HEK293 (cell line): ENCODE data around the gene OCSTAMP.

Source experiments
- CTCF ChIA-PET: fragments of 350-600 bp; formaldehyde crosslinking; extraction: SDS; loops from one replicate; lab custom pipeline; 2021; ENCODE audit warnings: antibody characterized with exemption; lab: Yijun Ruan, JAX
- POLR2A ChIA-PET: fragments of 300-600 bp; formaldehyde crosslinking; extraction: SDS; loops from one replicate; lab custom pipeline; 2020; ENCODE audit warnings: antibody characterized with exemption, inconsistent platforms; lab: Yijun Ruan, JAX
- H3K27ac ChIP-seq: fragments of 200-500 bp; sonication (Bioruptor generic); 2 replicates; pipeline ENCODE4 v1.5.1; 2014; ENCODE audit warnings: low read depth, low read length, control low read depth, inconsistent platforms; ENCODE audit errors: extremely low read depth
- H3K36me3 ChIP-seq, 2 experiments: fragments of 200-500 bp in 1 of 2; sonication (Bioruptor generic) in 1 of 2; 1 replicate in 1 of 2; 2 replicates in 1 of 2; pipeline ENCODE4 v1.5.1; 2014 to 2017; ENCODE audit warnings: inconsistent platforms in 2 of 2, low read length in 2 of 2; ENCODE audit not compliant: control insufficient read depth in 2 of 2, insufficient read depth in 1 of 2
- H3K4me1 ChIP-seq: fragments of 200-500 bp; sonication (Bioruptor generic); 2 replicates; pipeline ENCODE4 v1.5.1; 2014; ENCODE audit warnings: mild to moderate bottlenecking, low read length, inconsistent platforms; ENCODE audit not compliant: control insufficient read depth, insufficient read depth
- H3K4me3 ChIP-seq: 2 replicates; pipeline ENCODE4 v1.5.1; 2011; ENCODE audit warnings: low read depth, mild to moderate bottlenecking, control low read depth, low read length, moderate library complexity
- H3K9me3 ChIP-seq: fragments of 200-500 bp; sonication (Bioruptor generic); 2 replicates; pipeline ENCODE4 v1.5.1; 2014; ENCODE audit warnings: low read depth, low read length, inconsistent platforms; ENCODE audit not compliant: control insufficient read depth, insufficient read depth
- GLIS1 ChIP-seq: fragments of 450-650 bp; formaldehyde crosslinking; IDR thresholded peaks from 2 replicates; pipeline ENCODE4 v1.5.1; 2016; ENCODE audit warnings: missing biosample characterization, missing genetic modification characterization
- INSM2 ChIP-seq: fragments of 450-650 bp; formaldehyde crosslinking; IDR thresholded peaks from 2 replicates; pipeline ENCODE4 v1.5.1; 2016; ENCODE audit warnings: missing biosample characterization, missing genetic modification characterization
- MEIS1 ChIP-seq: sonication (generic); formaldehyde crosslinking; IDR thresholded peaks from 2 replicates; pipeline ENCODE4 v1.8.1; 2022; ENCODE audit warnings: missing genetic modification reagents, mild to moderate bottlenecking, borderline replicate concordance
- MZF1 ChIP-seq: fragments of 450-650 bp; formaldehyde crosslinking; IDR thresholded peaks from 2 replicates; pipeline ENCODE4 v1.5.1; 2017; ENCODE audit warnings: missing biosample characterization, missing genetic modification characterization, borderline replicate concordance
- OVOL3 ChIP-seq: fragments of 450-650 bp; formaldehyde crosslinking; IDR thresholded peaks from 2 replicates; pipeline ENCODE4 v1.5.1; 2016; ENCODE audit warnings: missing biosample characterization, missing genetic modification characterization
- ZBTB10 ChIP-seq: fragments of 450-650 bp; formaldehyde crosslinking; IDR thresholded peaks from 2 replicates; pipeline ENCODE4 v1.5.1; 2016; ENCODE audit warnings: missing biosample characterization, missing genetic modification characterization
- ZFHX2 ChIP-seq: fragments of 450-650 bp; formaldehyde crosslinking; conservative IDR thresholded peaks from 2 replicates; pipeline ENCODE4 v1.5.1; 2016; ENCODE audit warnings: missing biosample characterization, missing genetic modification characterization
- ZFP41 ChIP-seq: fragments of 450-650 bp; formaldehyde crosslinking; IDR thresholded peaks from 2 replicates; pipeline ENCODE4 v1.5.1; 2016; ENCODE audit warnings: missing biosample characterization, missing genetic modification characterization, borderline replicate concordance
- ZNF133 ChIP-seq: fragments of 450-650 bp; formaldehyde crosslinking; IDR thresholded peaks from 2 replicates; pipeline ENCODE4 v1.5.1; 2016; ENCODE audit warnings: missing biosample characterization, missing genetic modification characterization
- ZNF175 ChIP-seq: fragments of 450-650 bp; formaldehyde crosslinking; IDR thresholded peaks from 2 replicates; pipeline ENCODE4 v1.5.1; 2016; ENCODE audit warnings: missing biosample characterization, missing genetic modification characterization
- ZNF302 ChIP-seq: fragments of 450-650 bp; formaldehyde crosslinking; IDR thresholded peaks from 2 replicates; pipeline ENCODE4 v1.5.1; 2016; ENCODE audit warnings: missing biosample characterization, missing genetic modification characterization, low read depth
- ZNF341 ChIP-seq: fragments of 450-650 bp; formaldehyde crosslinking; IDR thresholded peaks from 2 replicates; pipeline ENCODE4; 2016; ENCODE audit warnings: low read depth, missing biosample characterization, missing genetic modification characterization
- ZNF350 ChIP-seq: fragments of 450-650 bp; formaldehyde crosslinking; IDR thresholded peaks from 2 replicates; pipeline ENCODE4 v1.5.0; 2017; ENCODE audit warnings: missing biosample characterization, mild to moderate bottlenecking, missing genetic modification characterization
- ZNF37A ChIP-seq: fragments of 450-650 bp; IDR thresholded peaks from 2 replicates; pipeline ENCODE4 v1.5.1; 2018; ENCODE audit warnings: missing biosample characterization, missing genetic modification characterization
- ZNF510 ChIP-seq: fragments of 450-650 bp; formaldehyde crosslinking; IDR thresholded peaks from 2 replicates; pipeline ENCODE4 v1.5.1; 2018; ENCODE audit warnings: mild to moderate bottlenecking, missing genetic modification characterization, missing biosample characterization; ENCODE audit not compliant: insufficient replicate concordance
- ZNF529 ChIP-seq: fragments of 450-650 bp; formaldehyde crosslinking; IDR thresholded peaks from 2 replicates; pipeline ENCODE4 v1.5.1; 2017; ENCODE audit warnings: missing genetic modification characterization, missing biosample characterization; ENCODE audit not compliant: insufficient replicate concordance
- ZNF600 ChIP-seq: fragments of 450-650 bp; formaldehyde crosslinking; IDR thresholded peaks from 2 replicates; pipeline ENCODE4 v1.5.1; 2016; ENCODE audit warnings: missing biosample characterization, missing genetic modification characterization
- ZNF654 ChIP-seq: fragments of 450-650 bp; formaldehyde crosslinking; IDR thresholded peaks from 2 replicates; pipeline ENCODE4 v1.5.1; 2016; ENCODE audit warnings: low read depth, missing biosample characterization, missing genetic modification characterization
- ZNF658 ChIP-seq: fragments of 450-650 bp; formaldehyde crosslinking; IDR thresholded peaks from 2 replicates; pipeline ENCODE4; 2016; ENCODE audit warnings: missing biosample characterization, missing genetic modification characterization
- ZNF692 ChIP-seq: fragments of 450-650 bp; formaldehyde crosslinking; IDR thresholded peaks from 2 replicates; pipeline ENCODE4 v1.5.1; 2016; ENCODE audit warnings: missing biosample characterization, missing genetic modification characterization
- ZNF785 ChIP-seq: fragments of 450-650 bp; formaldehyde crosslinking; IDR thresholded peaks from 2 replicates; pipeline ENCODE4 v1.5.1; 2016; ENCODE audit warnings: missing biosample characterization, missing genetic modification characterization
- TF ChIP-seq, protein P1 (sequence below): fragments of 450-650 bp; formaldehyde crosslinking; conservative IDR thresholded peaks from 2 replicates; pipeline ENCODE4 v1.5.1; 2016; ENCODE audit warnings: low read depth, missing biosample characterization, missing genetic modification characterization
- TF ChIP-seq, protein P2 (sequence below): fragments of 450-650 bp; formaldehyde crosslinking; IDR thresholded peaks from 2 replicates; pipeline ENCODE4 v1.5.1; 2016; ENCODE audit warnings: missing biosample characterization, missing genetic modification characterization

The OCSTAMP gene

GRCh38 chr20:46546298-46546697 lies 4.2 kb downstream of the OCSTAMP start:
- TF ChIP-seq ZNF37A: no peak
- TF ChIP-seq MEIS1 (CRISPR knock-in tag): no peak
- TF ChIP-seq ZNF341: no peak
- TF ChIP-seq ZNF302 (tag by site-specific recombination): no peak
- no peak for TF ChIP-seq ZNF654 (tag by site-specific recombination)
- TF ChIP-seq, protein P1, sequence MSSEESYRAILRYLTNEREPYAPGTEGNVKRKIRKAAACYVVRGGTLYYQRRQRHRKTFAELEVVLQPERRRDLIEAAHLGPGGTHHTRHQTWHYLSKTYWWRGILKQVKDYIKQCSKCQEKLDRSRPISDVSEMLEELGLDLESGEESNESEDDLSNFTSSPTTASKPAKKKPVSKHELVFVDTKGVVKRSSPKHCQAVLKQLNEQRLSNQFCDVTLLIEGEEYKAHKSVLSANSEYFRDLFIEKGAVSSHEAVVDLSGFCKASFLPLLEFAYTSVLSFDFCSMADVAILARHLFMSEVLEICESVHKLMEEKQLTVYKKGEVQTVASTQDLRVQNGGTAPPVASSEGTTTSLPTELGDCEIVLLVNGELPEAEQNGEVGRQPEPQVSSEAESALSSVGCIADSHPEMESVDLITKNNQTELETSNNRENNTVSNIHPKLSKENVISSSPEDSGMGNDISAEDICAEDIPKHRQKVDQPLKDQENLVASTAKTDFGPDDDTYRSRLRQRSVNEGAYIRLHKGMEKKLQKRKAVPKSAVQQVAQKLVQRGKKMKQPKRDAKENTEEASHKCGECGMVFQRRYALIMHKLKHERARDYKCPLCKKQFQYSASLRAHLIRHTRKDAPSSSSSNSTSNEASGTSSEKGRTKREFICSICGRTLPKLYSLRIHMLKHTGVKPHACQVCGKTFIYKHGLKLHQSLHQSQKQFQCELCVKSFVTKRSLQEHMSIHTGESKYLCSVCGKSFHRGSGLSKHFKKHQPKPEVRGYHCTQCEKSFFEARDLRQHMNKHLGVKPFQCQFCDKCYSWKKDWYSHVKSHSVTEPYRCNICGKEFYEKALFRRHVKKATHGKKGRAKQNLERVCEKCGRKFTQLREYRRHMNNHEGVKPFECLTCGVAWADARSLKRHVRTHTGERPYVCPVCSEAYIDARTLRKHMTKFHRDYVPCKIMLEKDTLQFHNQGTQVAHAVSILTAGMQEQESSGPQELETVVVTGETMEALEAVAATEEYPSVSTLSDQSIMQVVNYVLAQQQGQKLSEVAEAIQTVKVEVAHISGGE (tag by site-specific recombination): no peak
- no peak for TF ChIP-seq ZNF600
- no peak for TF ChIP-seq GLIS1
- TF ChIP-seq ZFP41 (tag by site-specific recombination): no peak
- no peak for TF ChIP-seq ZNF510 (tag by site-specific recombination)
- TF ChIP-seq ZNF133 (tag by site-specific recombination): no peak
- TF ChIP-seq ZNF658: no peak
- TF ChIP-seq OVOL3 (tag by site-specific recombination): no peak
- TF ChIP-seq ZFHX2 (tag by site-specific recombination): no peak
- no peak for TF ChIP-seq ZNF350 (tag by site-specific recombination)
- TF ChIP-seq MZF1 (tag by site-specific recombination): no peak
- no peak for TF ChIP-seq ZNF529 (tag by site-specific recombination)
- no peak for TF ChIP-seq ZNF175
- TF ChIP-seq, all 188 proteins: peak for 0
- Histone ChIP-seq H3K36me3 (no peaks in the 10 kb centered on the region), H3K27ac (no peak overlapping the region), H3K4me3 (no peak overlapping the region), H3K4me1 (no peaks in the 10 kb centered on the region), H3K9me3 (no peaks in the 10 kb centered on the region)
- CTCF ChIA-PET: no interaction called here
- POLR2A ChIA-PET: interaction anchor here (0.7 kb wide), 1 partner anchor 116 kb away, joined by 3 read pairs; no protein-coding TSS in a partner anchor

GRCh38 chr20:46545827-46546138 lies 4.7 kb downstream of the OCSTAMP start:
- Histone ChIP-seq H3K36me3 (no peaks in the 10 kb centered on the region), H3K4me1 (no peaks in the 10 kb centered on the region), H3K27ac (no peak overlapping the region), H3K4me3 (no peak overlapping the region), H3K9me3 (no peaks in the 10 kb centered on the region)
- ChIA-PET CTCF (no interaction called here), POLR2A (interaction anchor here (0.7 kb wide), 1 partner anchor 115 kb away, joined by 3 read pairs; no protein-coding TSS in a partner anchor)
- TF ChIP-seq INSM2 (tag by site-specific recombination): no peak
- TF ChIP-seq ZNF692: no peak
- TF ChIP-seq, protein P2, sequence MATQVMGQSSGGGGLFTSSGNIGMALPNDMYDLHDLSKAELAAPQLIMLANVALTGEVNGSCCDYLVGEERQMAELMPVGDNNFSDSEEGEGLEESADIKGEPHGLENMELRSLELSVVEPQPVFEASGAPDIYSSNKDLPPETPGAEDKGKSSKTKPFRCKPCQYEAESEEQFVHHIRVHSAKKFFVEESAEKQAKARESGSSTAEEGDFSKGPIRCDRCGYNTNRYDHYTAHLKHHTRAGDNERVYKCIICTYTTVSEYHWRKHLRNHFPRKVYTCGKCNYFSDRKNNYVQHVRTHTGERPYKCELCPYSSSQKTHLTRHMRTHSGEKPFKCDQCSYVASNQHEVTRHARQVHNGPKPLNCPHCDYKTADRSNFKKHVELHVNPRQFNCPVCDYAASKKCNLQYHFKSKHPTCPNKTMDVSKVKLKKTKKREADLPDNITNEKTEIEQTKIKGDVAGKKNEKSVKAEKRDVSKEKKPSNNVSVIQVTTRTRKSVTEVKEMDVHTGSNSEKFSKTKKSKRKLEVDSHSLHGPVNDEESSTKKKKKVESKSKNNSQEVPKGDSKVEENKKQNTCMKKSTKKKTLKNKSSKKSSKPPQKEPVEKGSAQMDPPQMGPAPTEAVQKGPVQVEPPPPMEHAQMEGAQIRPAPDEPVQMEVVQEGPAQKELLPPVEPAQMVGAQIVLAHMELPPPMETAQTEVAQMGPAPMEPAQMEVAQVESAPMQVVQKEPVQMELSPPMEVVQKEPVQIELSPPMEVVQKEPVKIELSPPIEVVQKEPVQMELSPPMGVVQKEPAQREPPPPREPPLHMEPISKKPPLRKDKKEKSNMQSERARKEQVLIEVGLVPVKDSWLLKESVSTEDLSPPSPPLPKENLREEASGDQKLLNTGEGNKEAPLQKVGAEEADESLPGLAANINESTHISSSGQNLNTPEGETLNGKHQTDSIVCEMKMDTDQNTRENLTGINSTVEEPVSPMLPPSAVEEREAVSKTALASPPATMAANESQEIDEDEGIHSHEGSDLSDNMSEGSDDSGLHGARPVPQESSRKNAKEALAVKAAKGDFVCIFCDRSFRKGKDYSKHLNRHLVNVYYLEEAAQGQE (tag by site-specific recombination): no peak
- TF ChIP-seq ZNF785 (tag by site-specific recombination): no peak
- TF ChIP-seq ZBTB10 (tag by site-specific recombination): no peak
